SK-N-MC (cell line): ENCODE data around the gene RYR3.

Source experiments
- DNase-seq: peaks from one replicate; pipeline ENCODE4 v3.0.0-alpha.2; 2011; ENCODE audit warnings: low read depth, low spot score
- H3K27ac ChIP-seq: fragments of 200-600 bp; sonication (generic); 2 replicates; pipeline ENCODE4 v1.5.1; 2016; ENCODE audit warnings: mixed run types
- H3K36me3 ChIP-seq: fragments of 200-600 bp; sonication (generic); 2 replicates; pipeline ENCODE4 v1.6.1; 2017; ENCODE audit warnings: antibody characterized with exemption, low read length, mixed read lengths; ENCODE audit not compliant: insufficient read depth
- H3K4me3 ChIP-seq: fragments of 200-600 bp; sonication (generic); 2 replicates; pipeline ENCODE4 v1.5.1; 2016
- H3K9ac ChIP-seq: fragments of 200-600 bp; sonication (generic); 2 replicates; pipeline ENCODE4 v1.8.0; 2017; ENCODE audit warnings: mixed run types, mixed read lengths; ENCODE audit not compliant: insufficient read length
- H3K9me3 ChIP-seq: fragments of 200-600 bp; sonication (generic); 2 replicates; pipeline ENCODE4 v1.6.1; 2017; ENCODE audit warnings: low read depth, mild to moderate bottlenecking, antibody characterized with exemption, low read length, moderate library complexity, mixed read lengths
- EZH2 ChIP-seq: fragments of 200-600 bp; sonication (generic); IDR thresholded peaks from one replicate; pipeline ENCODE4 v1.6.1; 2017; ENCODE audit warnings: antibody characterized with exemption
- FOXP2 ChIP-seq: optimal IDR thresholded peaks from 2 replicates; pipeline ENCODE3; 2011; ENCODE audit warnings: mild to moderate bottlenecking, moderate library complexity; ENCODE audit not compliant: insufficient read depth; ENCODE audit errors: extremely low read length, control extremely low read depth
- POLR2AphosphoS5 ChIP-seq: IDR thresholded peaks from 2 replicates; pipeline ENCODE4 v1.6.1; 2012; ENCODE audit warnings: mild to moderate bottlenecking, low read depth, low read length, borderline replicate concordance

Gene RYR3

GRCh38 chr15:33360886-33361285 is 50.1 kb downstream of the RYR3 start:
- H3K36me3 ChIP-seq = no peaks in the 10 kb centered on the region

GRCh38 chr15:33369941-33370622 is 59.3 kb downstream of the RYR3 start:
- no peaks in the 10 kb centered on the region for H3K36me3 ChIP-seq
- TF ChIP-seq EZH2 (no peak), POLR2AphosphoS5 (no peak), FOXP2 (no peak)
- no peaks in the 10 kb centered on the region for H3K9me3 ChIP-seq
- H3K27ac ChIP-seq = no peak overlapping the region
- no peak for DNase-seq
- H3K4me3 ChIP-seq = no peak overlapping the region
- H3K9ac ChIP-seq = no peak overlapping the region

More at GRCh38 chr15:33360886-33361285, 50.1 kb downstream of the RYR3 start:
- Histone ChIP-seq H3K9me3 (no peaks in the 10 kb centered on the region), H3K4me3 (no peak overlapping the region), H3K27ac (no peak overlapping the region), H3K9ac (no peak overlapping the region)
- no peak for DNase-seq
- TF ChIP-seq FOXP2 = no peak
- no peak for TF ChIP-seq POLR2AphosphoS5
- TF ChIP-seq EZH2 = no peak

DNA sequence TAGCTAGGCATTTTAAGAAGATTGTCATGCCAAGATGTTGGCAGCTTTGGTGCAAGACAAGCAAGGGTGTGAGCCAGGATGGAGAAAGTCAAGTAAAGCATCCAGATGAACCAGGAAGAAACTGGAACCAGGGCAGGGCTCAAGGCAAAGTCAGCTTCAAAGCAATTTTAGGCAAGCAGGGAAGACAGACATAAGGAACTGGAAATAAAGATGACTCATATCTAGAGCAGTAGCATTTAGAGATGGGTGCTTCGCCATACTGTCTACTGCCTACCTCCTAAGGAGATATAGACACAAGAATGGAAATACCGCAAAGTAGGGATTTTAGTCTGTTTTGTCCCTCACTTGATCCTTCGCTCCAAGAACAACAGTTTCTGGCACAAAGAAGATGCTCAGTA is 59.9 kb downstream of the RYR3 start:
- Histone ChIP-seq H3K9me3 (no peaks in the 10 kb centered on the region), H3K9ac (no peak overlapping the region), H3K36me3 (no peaks in the 10 kb centered on the region), H3K4me3 (no peak overlapping the region), H3K27ac (no peak overlapping the region)
- no peak for DNase-seq
- no peak for TF ChIP-seq POLR2AphosphoS5
- TF ChIP-seq FOXP2 = no peak
- TF ChIP-seq EZH2 = no peak

DNA sequence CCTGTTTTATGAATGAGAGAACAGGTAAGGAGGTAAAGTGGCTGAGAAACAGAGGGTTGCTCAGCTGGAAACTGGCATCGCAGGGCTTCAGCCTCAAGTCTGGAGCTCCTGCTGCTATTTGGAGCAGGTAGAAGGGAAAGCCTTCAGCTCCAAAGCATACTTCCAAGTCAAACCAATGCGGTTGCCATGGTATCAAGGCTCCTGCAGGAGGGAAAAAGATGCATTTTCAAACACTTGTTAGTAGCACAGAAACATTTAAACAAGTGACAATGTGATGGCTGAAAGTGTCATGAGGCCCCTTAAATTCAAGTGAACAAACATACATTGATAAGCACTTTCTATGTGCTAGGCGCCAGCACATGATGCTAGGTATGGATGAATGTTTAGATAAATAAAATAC is 60.4 kb downstream of the RYR3 start:
- no peaks in the 10 kb centered on the region for H3K36me3 ChIP-seq
- no peak overlapping the region for H3K27ac ChIP-seq
- TF ChIP-seq POLR2AphosphoS5 = no peak
- TF ChIP-seq EZH2 = no peak
- no peak for TF ChIP-seq FOXP2
- H3K9me3 ChIP-seq = no peaks in the 10 kb centered on the region
- H3K9ac ChIP-seq = no peak overlapping the region
- H3K4me3 ChIP-seq = no peak overlapping the region
- no peak for DNase-seq

- H3K9me3 ChIP-seq = no peaks in the 10 kb centered on the region
- no peak overlapping the region for H3K4me3 ChIP-seq
- H3K9ac ChIP-seq = no peak overlapping the region
- no peak overlapping the region for H3K27ac ChIP-seq
- TF ChIP-seq FOXP2 = no peak
- TF ChIP-seq EZH2 = no peak
- TF ChIP-seq POLR2AphosphoS5 = no peak
- no peaks in the 10 kb centered on the region for H3K36me3 ChIP-seq
- no peak for DNase-seq
Observed at GRCh38 chr15:33374226-33374914, 63.6 kb downstream of the RYR3 start.

DNA sequence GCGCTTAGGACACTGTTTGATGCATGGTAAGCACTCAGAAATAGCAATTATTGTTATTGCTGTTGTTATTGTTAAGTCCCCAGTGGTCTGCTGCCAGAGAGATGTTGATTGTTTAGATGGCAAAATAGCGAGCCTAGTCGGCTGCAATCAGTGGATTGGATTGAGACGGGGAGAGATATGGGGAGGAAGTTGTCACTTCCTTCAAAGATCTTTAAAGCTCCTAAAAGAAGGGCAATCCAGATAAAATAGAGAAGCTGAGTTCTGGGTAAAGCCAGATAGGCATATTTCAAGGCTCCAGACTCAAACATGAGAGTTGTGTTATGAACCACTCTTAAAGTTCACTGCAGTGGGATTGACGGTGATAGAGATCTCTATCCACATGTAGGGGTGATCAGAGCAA is 64.5 kb downstream of the RYR3 start:
- no peak overlapping the region for H3K9ac ChIP-seq
- no peak overlapping the region for H3K27ac ChIP-seq
- no peak overlapping the region for H3K4me3 ChIP-seq
- no peak for DNase-seq
- H3K9me3 ChIP-seq = no peaks in the 10 kb centered on the region
- H3K36me3 ChIP-seq = no peaks in the 10 kb centered on the region
- TF ChIP-seq FOXP2 (no peak), POLR2AphosphoS5 (no peak), EZH2 (no peak)

DNA sequence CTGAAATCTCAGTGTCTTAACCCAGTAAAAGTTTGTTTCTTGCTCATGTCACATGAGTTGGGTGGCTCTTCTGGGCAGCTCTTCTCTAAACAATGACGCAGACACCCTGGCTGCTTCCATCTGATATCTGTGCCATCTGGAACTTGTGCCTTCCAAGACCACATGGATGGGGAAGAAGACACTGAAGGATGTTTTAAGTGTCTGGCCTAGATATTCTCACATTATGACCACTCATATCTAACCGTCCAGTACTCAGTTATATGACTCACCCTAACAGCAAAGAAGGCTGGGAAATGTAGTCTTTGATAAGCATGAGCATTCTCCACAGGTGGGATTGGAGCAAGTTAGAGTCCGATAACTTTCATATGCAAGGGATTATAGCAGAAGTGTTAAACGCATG is 66.4 kb downstream of the RYR3 start:
- TF ChIP-seq EZH2 (no peak), FOXP2 (no peak), POLR2AphosphoS5 (no peak)
- DNase-seq = no peak
- Histone ChIP-seq H3K27ac (no peak overlapping the region), H3K36me3 (no peaks in the 10 kb centered on the region), H3K9me3 (no peaks in the 10 kb centered on the region), H3K9ac (no peak overlapping the region), H3K4me3 (no peak overlapping the region)

GRCh38 chr15:33378866-33379480 is 68.2 kb downstream of the RYR3 start:
- Histone ChIP-seq H3K9ac (no peak overlapping the region), H3K27ac (no peak overlapping the region), H3K36me3 (no peaks in the 10 kb centered on the region), H3K9me3 (no peaks in the 10 kb centered on the region), H3K4me3 (no peak overlapping the region)
- TF ChIP-seq FOXP2 (no peak), EZH2 (no peak), POLR2AphosphoS5 (no peak)
- DNase-seq = no peak
